SH-SY5Y (cell line): ENCODE measurements around the gene CLEC2B.

Experiments
- GATA2 ChIP-seq: IDR thresholded peaks from 2 replicates; pipeline ENCODE4 v1.6.1; 2011; ENCODE audit warnings: mild to moderate bottlenecking, low read depth, low read length
- GATA3 ChIP-seq: IDR thresholded peaks from 2 replicates; pipeline ENCODE4 v1.6.1; 2011; ENCODE audit warnings: low read depth, mild to moderate bottlenecking, low read length, moderate library complexity

DNA sequence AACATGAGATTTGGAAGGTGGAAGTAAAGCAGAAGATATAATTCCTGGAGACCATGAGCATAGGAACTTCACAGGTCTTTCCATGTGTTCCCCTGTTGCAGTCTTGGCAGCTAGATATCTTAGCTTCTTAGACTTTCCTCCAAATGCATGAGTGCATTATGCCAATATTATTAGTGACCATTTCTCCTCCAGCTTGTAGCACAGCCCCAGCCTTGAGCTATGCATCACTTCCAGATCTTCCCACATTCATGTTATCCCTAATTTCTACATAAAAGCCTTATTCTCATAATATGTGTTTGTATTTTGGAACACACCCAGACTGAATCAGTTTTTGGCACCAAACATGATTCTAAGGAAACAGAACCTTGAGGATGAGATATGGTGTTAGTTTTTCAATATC lies 11.0 kb downstream of the CLEC2B start:
- TF ChIP-seq GATA2 (no peak), GATA3 (no peak)
